PC-9 (cell line): Measurements from ENCODE around the gene LRP3. TPM values are rescaled to one million over a fixed set of nuclear protein-coding genes. Genes with fewer than 3 reads are reported as not detected.

Experiments used
- BruUV-seq: library from RNA; stranded (reverse); fragments of 400-500 nt; replicated peaks from 2 replicates; lab custom pipeline; 2021; lab: Mats Ljungman, UMichigan
- CTCF ChIA-PET: fragments of 300-600 bp; sonication (Branson Sonifier 250); formaldehyde crosslinking; loops from one replicate; lab custom pipeline; 2022; ENCODE audit warnings: antibody characterized with exemption; lab: Charles Lee
- POLR2A ChIA-PET: fragments of 300-600 bp; sonication (Branson Sonifier 250); formaldehyde crosslinking; loops from one replicate; lab custom pipeline; 2022; ENCODE audit warnings: antibody characterized with exemption; ENCODE audit not compliant: unreplicated experiment; lab: Charles Lee
- DNase-seq, 2 experiments: peaks; one replicate each; pipeline versions ENCODE4 v3.0.0 to v3.0.0-alpha.2; 2015 to 2022; ENCODE audit warnings: mixed read lengths in 1 of 2
- H2AFZ ChIP-seq: fragments of 200-600 bp; sonication (generic); 2 replicates; pipeline ENCODE4 v1.8.1; 2017; ENCODE audit warnings: antibody characterized with exemption
- H3F3A ChIP-seq: fragments of 200-600 bp; sonication (generic); 2 replicates; pipeline ENCODE4 v1.8.1; 2017; ENCODE audit warnings: antibody characterized with exemption, mild to moderate bottlenecking, low read depth; ENCODE audit not compliant: insufficient read depth
- H3K27ac ChIP-seq: fragments of 200-600 bp; sonication (generic); 2 replicates; pipeline ENCODE4 v1.6.1; 2016; ENCODE audit warnings: mixed run types
- H3K27me3 ChIP-seq: fragments of 200-600 bp; sonication (generic); 2 replicates; pipeline ENCODE4 v1.6.1; 2016; ENCODE audit warnings: low read depth, mixed run types; ENCODE audit not compliant: insufficient read depth
- H3K36me3 ChIP-seq: fragments of 200-600 bp; sonication (generic); 2 replicates; pipeline ENCODE4 v1.6.1; 2016; ENCODE audit warnings: low read depth, mixed run types
- H3K4me1 ChIP-seq: fragments of 200-600 bp; sonication (generic); replicated peaks from 2 replicates; pipeline ENCODE4 v1.6.1; 2016; ENCODE audit warnings: mixed run types; ENCODE audit not compliant: insufficient read depth
- H3K4me2 ChIP-seq: fragments of 200-600 bp; sonication (generic); 2 replicates; pipeline ENCODE4 v1.6.1; 2017; ENCODE audit warnings: mixed run types
- H3K4me3 ChIP-seq: fragments of 200-600 bp; sonication (generic); 2 replicates; pipeline ENCODE4 v1.6.1; 2016; ENCODE audit warnings: mixed run types
- H3K79me2 ChIP-seq: fragments of 200-600 bp; sonication (generic); 2 replicates; pipeline ENCODE4 v1.6.1; 2017; ENCODE audit warnings: low read depth, mixed run types
- H3K9me2 ChIP-seq: fragments of 200-600 bp; sonication (generic); 2 replicates; pipeline ENCODE4 v1.8.1; 2017; ENCODE audit warnings: mild to moderate bottlenecking; ENCODE audit not compliant: insufficient read depth
- H3K9me3 ChIP-seq: fragments of 200-600 bp; sonication (generic); 2 replicates; pipeline ENCODE4 v1.8.1; 2016; ENCODE audit warnings: low read depth; ENCODE audit not compliant: insufficient read depth
- H4K20me1 ChIP-seq: fragments of 200-600 bp; sonication (generic); 2 replicates; pipeline ENCODE4 v1.8.1; 2017; ENCODE audit not compliant: insufficient read depth
- CTCF ChIP-seq: fragments of 200-600 bp; sonication (generic); conservative IDR thresholded peaks from 2 replicates; pipeline ENCODE4 v1.6.1; 2017; ENCODE audit warnings: mixed run types, antibody characterized with exemption, mild to moderate bottlenecking, moderate library complexity
- EZH2 ChIP-seq: fragments of 200-600 bp; sonication (generic); IDR thresholded peaks from 2 replicates; pipeline ENCODE4 v1.8.0; 2017; ENCODE audit warnings: antibody characterized with exemption, low read depth
- intact Hi-C: fragments of 100-400 bp; cut with micrococcal nuclease; formaldehyde crosslinking; loops from one replicate; pipeline ENCODE4 v1.10.0; 2022; ENCODE audit not compliant: unreplicated experiment
- total RNA-seq: library from RNA; stranded (reverse); gene quantifications from 2 replicates; pipeline ENCODE4 v1.2.3, GENCODE V29; 2021

The LRP3 gene
- total RNA-seq, 1 experiment from 2014 or later = 2.3 TPM

- H3K4me2 ChIP-seq = no peak overlapping the region
- peaks cover 66% of the 10 kb centered on the region for H3K27me3 ChIP-seq
- no peaks in the 10 kb centered on the region for H3K79me2 ChIP-seq
- H2AFZ ChIP-seq = no peak overlapping the region
- no peaks in the 10 kb centered on the region for H3K36me3 ChIP-seq
- peaks cover 2% of the 10 kb centered on the region; the same call in 1 of the 2 replicates for H3K9me3 ChIP-seq
- H3K4me3 ChIP-seq = no peak overlapping the region
- no peaks in the 10 kb centered on the region for H3K9me2 ChIP-seq
- no peaks in the 10 kb centered on the region for H4K20me1 ChIP-seq
- H3F3A ChIP-seq = no peaks in the 10 kb centered on the region
- H3K4me1 ChIP-seq = no peaks in the 10 kb centered on the region
- ChIA-PET POLR2A (interaction anchor here (0.7 kb wide), 1 partner anchor 26 kb away, joined by 7 read pairs; no protein-coding TSS in a partner anchor), CTCF (no interaction called here)
- intact Hi-C loops = no loop called here
- no peak for DNase-seq
- TF ChIP-seq EZH2 = no peak
- no peak for TF ChIP-seq CTCF
- no TSS peak for BruUV-seq
- H3K27ac ChIP-seq = no peak overlapping the region
Measured at GRCh38 chr19:33224694-33225457, 30.7 kb downstream of the LRP3 start.

- Histone ChIP-seq H3K27me3 (peaks cover 65% of the 10 kb centered on the region), H3K27ac (no peak within 1 kb of the TSS), H3K36me3 (no peaks in the 10 kb centered on the region), H3K9me2 (no peaks in the 10 kb centered on the region), H3F3A (no peaks in the 10 kb centered on the region), H3K79me2 (no peaks in the 10 kb centered on the region), H3K4me3 (no peak within 1 kb of the TSS), H3K4me1 (no peaks in the 10 kb centered on the region), H4K20me1 (no peaks in the 10 kb centered on the region), H3K4me2 (no peak within 1 kb of the TSS), H3K9me3 (peaks cover 2% of the 10 kb centered on the region; the same call in 1 of the 2 replicates), H2AFZ (no peak within 1 kb of the TSS)
- BruUV-seq = no TSS peak
- ChIA-PET POLR2A (interaction anchor here (0.7 kb wide), 1 partner anchor 25 kb away, joined by 7 read pairs; no protein-coding TSS in a partner anchor), CTCF (no interaction called here)
- TF ChIP-seq CTCF (no peak), EZH2 (no peak)
- intact Hi-C loops = no loop called here
- no peak for DNase-seq
Measured at GRCh38 chr19:33225458-33225926, 31.4 kb downstream of the LRP3 start, which contains the start of gene SLC7A10. TSS of gene SLC7A10 (minus strand) at chr19:33225850. CDS start at chr19:33225703, 147 bp downstream.

GRCh38 chr19:33226550-33227241 is 32.6 kb downstream of the LRP3 start:
- H3K36me3 ChIP-seq = no peaks in the 10 kb centered on the region
- TF ChIP-seq EZH2 (no peak), CTCF (no peak)
- no peak overlapping the region for H3K27ac ChIP-seq
- intact Hi-C loops = no loop called here
- peaks cover 65% of the 10 kb centered on the region for H3K27me3 ChIP-seq
- H3K4me3 ChIP-seq = no peak overlapping the region
- H3K9me2 ChIP-seq = no peaks in the 10 kb centered on the region
- H3K4me1 ChIP-seq = no peaks in the 10 kb centered on the region
- ChIA-PET POLR2A (no interaction called here), CTCF (interaction anchor here (0.7 kb wide), 1 partner anchor 557 kb away, joined by 3 read pairs; no protein-coding TSS in a partner anchor)
- BruUV-seq = no TSS peak
- no peak overlapping the region for H3K4me2 ChIP-seq
- no peaks in the 10 kb centered on the region for H3K79me2 ChIP-seq
- no peak for DNase-seq
- no peaks in the 10 kb centered on the region for H4K20me1 ChIP-seq
- H2AFZ ChIP-seq = no peak overlapping the region
- H3F3A ChIP-seq = no peaks in the 10 kb centered on the region
- peaks cover 2% of the 10 kb centered on the region; the same call in 1 of the 2 replicates for H3K9me3 ChIP-seq
